Epithelial cell of esophagus (primary cell): ENCODE measurements around the gene RGS14.

ENCODE experiments used
- DNase-seq: peaks from one replicate; pipeline ENCODE4 v3.0.0; 2010; ENCODE audit warnings: low read depth
- H3K4me3 ChIP-seq: 2 replicates; pipeline ENCODE4 v1.5.1; 2011; ENCODE audit warnings: mild to moderate bottlenecking, low read length, control low read depth
- CTCF ChIP-seq: IDR thresholded peaks from 2 replicates; pipeline ENCODE4 v1.5.1; 2011; ENCODE audit warnings: low read depth, mild to moderate bottlenecking, low read length, control low read depth, inconsistent platforms; ENCODE audit not compliant: insufficient read depth; ENCODE audit errors: missing control alignments

RGS14 gene

GRCh38 chr5:177399997-177400868, 42.5 kb downstream of the RGS14 start, which contains the start of gene PFN3:
PFN3 (minus strand) TSS chr5:177400661; CDS start chr5:177400576, 85 bp downstream.
- TF ChIP-seq CTCF = no peak
- no peak within 1 kb of the TSS for H3K4me3 ChIP-seq
- DNase-seq = no peak

GRCh38 chr5:177402271-177403043, 44.7 kb downstream of the RGS14 start:
- peak; percentile 91 for DNase-seq
- TF ChIP-seq CTCF = peak; percentile 74
- peak overlapping the region; percentile 63 for H3K4me3 ChIP-seq

- TF ChIP-seq CTCF = peak; percentile 7
- DNase-seq = peak; percentile 62
- peak overlapping the region; percentile 63 for H3K4me3 ChIP-seq
These were observed 45.5 kb downstream of the RGS14 start for GRCh38 chr5:177403102-177403791.

GRCh38 chr5:177403792-177404640, 46.3 kb downstream of the RGS14 start:
- TF ChIP-seq CTCF = peak; percentile 60
- DNase-seq = peak; percentile 77

GRCh38 chr5:177404641-177405179, 47.0 kb downstream of the RGS14 start:
- peak overlapping the region; percentile 63 for H3K4me3 ChIP-seq
- DNase-seq = no peak
- no peak for TF ChIP-seq CTCF

More at GRCh38 chr5:177403792-177404640, 46.3 kb downstream of the RGS14 start:
- peak overlapping the region; percentile 63 for H3K4me3 ChIP-seq

- no peak for DNase-seq
- H3K4me3 ChIP-seq = no peak overlapping the region
- TF ChIP-seq CTCF = no peak
These were observed 47.6 kb downstream of the RGS14 start for GRCh38 chr5:177405312-177405711.
